Stimulated activated CD8-positive, alpha-beta memory T cell treated with anti-CD3 and anti-CD28 coated beads, Interleukin-4, amount 100 ng/mL, for 24 hours (primary cell): ENCODE data around the gene LHX4.

Experiments used
- DNase-seq: peaks from one replicate; pipeline ENCODE4 v3.0.0-alpha.2; 2020; ENCODE audit warnings: low read depth

The LHX4 gene

DNA sequence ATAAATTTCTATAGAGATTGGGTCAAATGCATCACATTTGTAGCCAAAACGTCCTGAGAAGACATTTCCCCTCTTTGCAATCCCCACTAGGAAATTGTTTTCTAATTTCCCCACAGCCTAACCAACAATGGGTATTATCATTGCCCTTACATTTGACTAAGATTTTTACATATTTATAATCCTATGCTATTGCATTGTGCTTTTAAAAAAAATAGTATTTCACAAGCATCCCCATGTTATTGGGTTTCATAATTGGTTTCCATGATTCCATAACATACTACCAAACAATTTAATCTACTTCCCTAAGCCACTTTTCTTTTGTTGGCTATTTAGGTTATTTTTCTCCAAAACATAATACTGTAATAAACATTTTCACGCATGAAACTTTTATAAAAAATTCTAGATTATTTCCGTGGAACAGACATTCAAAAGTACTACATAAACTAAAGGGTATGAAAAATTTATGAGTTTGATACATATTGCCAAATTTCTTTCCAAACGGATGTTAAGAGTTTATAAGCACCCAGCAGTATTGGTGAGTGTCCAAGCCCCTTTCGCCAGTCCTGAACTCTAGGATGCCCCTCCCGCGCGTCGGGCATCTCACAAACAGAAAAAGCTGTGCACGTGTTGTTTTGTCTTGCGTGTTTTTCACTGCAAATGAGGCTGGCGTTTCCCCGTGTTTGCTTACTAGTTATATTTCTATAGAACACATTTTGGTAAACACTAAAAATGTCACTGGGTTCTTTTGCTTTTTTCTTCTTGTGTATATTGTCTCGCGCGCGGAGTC is 2.0 kb upstream of the LHX4 start:
- no peak for DNase-seq

DNA sequence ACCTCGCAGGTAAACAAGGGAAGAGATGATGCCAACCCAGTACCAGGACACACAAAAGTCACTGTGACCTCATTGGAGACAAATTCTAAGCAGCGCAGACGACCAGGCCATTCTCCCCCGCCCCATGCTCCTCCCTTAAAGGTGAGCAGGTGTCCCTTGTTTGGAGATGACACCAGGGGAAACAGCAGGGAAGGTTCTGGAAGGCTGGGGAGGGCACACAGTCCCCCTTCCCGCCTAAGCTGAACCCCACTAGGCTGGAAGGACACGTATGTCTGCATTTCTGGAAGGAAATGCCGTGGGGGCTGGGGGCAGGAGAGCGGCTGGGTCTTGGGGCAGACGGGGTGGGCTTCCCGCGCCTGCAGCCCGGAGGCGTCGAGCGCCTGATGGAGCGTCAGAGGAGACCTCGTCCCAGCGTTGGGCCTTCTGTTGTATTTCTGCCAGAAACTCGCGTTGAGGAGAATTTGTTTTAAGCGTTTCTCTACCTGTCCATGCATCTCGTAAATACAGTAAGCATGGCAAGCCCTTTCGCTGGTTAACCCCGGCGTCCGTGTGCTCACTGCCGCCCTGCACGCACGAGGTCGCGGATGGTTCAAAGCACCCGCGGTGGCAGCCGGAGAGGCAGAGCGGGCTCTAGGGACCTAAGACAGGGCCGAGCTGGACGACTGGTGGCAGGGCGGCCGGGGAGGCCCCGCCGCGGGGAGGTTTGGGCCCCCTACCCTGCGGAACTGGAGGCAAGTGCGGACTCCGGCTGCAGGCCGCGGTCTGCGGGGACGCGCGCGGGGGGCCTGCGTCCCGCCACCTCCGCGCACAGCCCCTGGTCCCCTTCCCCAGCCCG is 1.2 kb upstream of the LHX4 start:
- DNase-seq: no peak

DNA sequence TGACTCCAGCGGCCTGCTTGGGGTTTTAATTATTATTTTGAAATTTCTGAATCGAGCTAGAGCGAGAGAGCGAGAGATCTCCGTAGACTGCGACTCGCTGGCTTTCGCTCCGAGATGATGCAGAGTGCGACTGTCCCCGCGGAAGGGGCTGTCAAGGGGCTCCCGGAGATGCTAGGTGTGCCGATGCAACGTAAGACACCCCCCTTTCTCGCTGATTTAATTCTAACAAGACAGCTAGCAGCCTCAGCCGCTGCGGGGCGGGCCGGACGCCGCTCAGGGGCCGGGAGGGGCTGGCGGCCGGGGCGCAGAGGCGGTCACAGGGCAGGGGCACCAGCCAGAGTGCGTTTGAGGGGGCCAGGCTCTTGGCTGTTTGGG is 339 bp downstream of the LHX4 start:
- DNase-seq: no peak

DNA sequence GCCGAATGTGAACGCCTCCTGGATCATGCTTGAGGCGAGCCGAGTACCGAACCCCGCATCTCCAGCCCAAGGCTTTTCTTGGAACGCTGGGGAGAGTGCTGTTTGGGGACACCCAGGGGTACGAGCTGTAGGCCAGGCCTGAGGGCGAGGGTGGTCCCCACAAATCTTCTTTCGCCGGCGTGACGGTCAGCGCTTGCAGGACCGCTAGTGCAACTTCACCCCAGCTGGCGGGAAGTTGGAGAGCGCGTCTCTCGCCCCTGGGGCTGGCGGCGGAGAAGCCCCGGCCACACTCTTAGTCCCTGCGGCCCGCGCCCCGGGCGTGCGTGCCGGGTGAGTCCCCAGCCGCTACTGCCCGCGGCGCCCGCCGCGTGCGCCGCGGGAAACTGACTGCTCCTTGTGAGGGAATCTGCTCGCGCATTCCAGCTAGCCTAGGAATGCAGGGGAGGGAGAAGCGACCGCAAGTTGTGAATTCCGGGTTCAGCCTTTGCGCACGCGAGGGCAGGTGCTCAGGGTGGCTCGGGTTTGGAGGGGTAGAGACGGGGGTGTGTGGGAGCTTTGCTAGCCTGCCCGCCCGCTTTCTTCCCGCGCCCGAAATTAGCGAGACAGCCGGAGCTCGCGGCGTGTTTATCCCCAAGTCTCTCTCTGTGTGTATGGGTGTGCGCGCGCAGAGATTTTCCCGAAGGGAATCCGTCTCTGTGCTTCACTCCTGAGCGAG is 884 bp downstream of the LHX4 start:
- no peak for DNase-seq

DNA sequence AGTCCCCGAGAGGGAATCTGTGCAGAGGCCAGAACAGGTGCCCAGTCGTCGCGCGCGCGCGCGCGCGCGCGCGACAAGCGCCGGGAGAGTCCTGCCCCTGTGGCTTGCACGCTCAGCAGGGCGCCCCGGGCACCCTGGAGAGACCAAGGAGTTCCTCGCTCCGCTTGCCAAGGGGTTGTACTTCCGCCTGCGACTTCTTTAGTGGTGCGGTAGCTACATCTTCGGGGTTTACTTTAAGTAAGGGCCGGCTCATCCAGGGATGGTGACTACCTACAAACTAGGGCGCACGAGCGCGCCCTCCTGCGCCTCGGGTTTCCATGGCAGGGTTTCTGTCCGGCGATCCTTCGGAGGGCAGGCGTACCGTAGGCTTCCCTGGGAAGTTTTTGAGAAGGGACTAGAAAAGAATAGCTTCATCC is 1.4 kb downstream of the LHX4 start:
- no peak for DNase-seq

DNA sequence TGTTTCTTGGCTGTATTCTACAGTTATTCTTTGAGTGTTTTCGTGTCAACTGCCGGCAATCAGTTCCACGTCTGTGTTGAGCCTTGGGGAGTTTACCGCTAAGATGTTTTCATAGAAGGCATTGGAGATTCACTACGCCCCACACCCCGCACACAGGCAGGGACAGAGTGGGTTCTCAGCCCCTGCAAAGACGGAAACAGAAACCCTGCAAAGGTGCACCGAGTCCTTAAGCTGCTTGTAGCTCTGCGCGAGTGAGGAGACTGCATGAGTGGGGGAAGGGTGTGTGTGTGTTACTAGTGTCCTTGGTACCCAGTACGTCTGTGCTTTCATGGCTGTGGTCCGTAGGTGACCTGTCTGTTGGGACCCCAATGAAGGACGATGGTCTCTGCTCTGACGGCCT is 1.9 kb downstream of the LHX4 start:
- no peak for DNase-seq

DNA sequence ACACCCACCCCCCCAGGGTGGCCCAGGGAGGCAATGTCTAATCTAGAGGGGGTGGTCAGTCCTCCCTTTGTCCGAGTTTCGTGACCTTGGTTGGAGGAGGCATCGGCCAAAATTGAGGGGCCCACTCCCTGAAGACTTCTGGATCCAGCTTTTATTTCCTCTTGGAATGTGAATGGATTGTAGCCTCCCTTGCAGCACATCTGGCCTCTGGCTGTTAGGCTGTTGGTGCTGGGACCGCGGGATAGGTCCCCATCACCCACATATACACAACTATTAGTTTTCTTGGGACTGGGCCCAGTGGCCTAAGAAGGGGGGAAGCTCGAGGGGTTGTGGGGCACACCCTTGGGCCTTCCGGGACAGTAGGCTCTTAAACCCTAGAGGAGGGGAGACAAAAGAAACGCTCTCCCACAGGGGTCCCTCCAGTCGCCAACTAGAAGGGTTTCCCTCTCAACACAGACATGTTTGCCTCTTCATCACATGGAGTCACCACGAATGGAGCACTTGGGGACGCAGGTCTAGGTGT is 2.5 kb downstream of the LHX4 start:
- no peak for DNase-seq

DNA sequence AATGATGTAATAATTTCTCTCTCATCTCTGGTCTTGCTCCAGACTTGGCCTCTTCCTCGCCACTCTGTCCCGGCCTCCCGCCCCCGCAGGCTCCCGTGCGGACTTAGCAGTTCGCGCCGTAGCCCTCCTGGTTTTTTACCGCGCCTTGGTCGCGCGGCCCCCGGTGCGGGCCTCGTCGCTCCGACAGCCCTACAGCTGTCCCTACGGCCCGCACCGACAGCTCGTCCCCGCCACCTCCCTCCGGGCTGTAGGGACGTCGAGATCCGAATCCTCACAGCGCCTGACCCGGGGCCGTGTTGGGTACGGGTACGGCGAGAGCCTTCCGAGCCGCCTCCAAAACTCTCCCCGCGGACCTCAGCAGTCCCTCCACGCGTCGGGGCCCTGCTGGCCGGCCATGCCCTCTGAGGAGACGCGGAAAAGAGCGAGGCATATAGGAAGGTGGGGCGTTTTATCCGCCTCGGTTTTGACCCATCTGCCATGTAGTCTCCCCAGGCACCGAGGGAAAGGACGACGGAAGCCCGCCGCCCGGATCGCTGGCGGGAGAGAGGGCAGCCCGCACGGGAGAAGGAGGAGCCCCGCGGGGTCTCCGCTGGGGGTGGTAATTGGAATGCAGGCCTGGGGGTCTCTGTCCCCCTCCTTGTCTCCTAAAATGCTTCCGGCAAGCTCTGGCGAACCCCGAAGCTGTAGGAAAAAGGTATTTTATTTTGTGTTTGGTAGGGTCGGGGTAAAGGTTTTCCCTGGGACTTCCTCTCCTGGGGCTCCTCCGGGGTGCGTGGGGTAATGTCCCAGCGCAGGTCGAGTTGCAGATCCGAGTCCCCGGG is 3.3 kb downstream of the LHX4 start:
- no peak for DNase-seq

DNA sequence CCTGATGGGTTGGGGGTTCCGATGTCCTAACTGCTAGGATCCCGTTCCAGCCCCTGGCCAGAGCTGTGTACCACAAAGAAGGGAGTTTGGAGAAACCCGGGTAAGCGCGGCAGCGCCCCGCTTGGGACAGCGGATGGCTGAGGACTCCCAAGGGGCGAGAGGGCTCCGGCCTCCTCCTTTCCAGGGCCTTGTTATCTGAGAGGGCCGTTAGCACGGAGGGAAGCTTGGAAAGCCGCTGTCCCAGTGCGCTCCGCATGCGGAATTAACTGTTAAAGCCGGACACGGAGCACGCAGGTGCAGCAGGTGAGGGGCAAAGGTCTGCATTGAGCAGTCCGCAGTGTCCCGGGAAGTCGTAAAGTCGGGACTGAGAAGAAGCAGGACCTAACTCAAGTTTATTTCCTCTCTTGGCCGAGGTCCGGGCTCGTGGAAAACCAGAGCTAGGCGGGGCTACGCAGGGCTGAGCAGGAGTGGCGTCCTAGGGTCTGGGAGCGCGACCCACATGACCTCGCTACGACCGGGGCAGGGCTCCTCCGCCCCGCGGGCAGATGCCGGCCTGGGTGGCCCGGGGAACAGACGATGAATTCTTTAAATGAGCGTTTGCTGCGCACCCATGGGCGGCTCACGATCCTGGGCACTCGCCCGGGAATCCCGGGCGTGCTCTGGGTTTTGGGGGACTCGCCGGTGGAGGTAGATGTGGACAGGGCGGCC is 4.5 kb downstream of the LHX4 start:
- DNase-seq: no peak

DNA sequence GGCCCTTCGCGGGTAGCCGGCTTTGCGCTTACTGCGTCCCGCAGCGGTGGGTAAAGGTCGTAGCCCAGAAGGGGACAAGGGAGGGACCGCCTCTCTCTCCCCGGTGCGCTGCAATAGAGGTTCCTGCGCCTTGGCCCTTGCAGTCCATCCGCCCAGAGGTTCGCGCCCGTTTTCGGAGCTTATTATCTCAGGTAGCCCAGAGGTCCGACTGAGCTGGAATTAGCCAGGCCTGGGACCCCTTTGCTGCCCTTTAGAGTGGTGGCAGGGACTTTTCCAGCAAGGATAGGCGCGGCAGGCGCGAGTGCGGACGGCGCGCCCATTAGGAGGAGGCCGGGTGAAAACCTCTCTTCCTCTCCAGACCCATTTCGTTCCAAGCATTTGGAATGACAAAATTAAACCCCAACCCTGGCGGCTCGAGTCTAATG is 5.0 kb downstream of the LHX4 start:
- no peak for DNase-seq

DNA sequence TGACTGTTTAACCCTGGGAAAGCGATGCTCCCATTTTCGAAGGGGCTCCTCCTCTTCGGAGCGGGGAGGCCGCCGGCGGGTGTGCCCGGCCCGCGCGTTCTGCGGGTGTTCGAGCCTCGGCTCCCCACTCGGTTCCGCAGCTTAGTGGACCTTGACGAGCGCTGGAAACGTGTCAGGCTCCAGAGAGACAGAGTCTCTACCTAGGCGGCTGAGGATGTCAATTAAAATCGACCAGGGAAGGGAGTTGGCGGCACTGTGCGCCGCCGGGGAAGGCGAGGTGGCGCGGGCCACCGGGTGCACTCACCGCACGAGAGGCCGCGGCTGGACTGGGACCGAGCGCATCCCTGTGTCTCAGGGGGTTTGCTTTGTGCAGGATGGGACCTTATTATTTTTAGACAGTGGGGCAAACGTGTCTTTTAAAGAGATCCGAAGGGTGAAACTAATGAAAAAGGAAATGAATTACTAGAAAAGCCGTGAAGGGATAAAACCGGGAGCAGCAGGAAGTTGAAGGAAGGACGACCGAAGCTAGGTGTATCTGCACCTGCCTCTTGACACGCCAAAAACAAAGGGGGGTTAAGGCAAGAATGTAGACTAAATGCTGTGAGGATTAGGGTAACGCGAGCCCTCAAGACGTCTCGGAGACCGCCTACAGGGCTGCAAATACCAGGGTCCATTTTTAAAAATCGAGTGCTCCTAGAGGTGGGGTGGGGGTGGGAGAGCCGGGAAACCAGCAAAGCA is 5.6 kb downstream of the LHX4 start:
- DNase-seq: no peak

DNA sequence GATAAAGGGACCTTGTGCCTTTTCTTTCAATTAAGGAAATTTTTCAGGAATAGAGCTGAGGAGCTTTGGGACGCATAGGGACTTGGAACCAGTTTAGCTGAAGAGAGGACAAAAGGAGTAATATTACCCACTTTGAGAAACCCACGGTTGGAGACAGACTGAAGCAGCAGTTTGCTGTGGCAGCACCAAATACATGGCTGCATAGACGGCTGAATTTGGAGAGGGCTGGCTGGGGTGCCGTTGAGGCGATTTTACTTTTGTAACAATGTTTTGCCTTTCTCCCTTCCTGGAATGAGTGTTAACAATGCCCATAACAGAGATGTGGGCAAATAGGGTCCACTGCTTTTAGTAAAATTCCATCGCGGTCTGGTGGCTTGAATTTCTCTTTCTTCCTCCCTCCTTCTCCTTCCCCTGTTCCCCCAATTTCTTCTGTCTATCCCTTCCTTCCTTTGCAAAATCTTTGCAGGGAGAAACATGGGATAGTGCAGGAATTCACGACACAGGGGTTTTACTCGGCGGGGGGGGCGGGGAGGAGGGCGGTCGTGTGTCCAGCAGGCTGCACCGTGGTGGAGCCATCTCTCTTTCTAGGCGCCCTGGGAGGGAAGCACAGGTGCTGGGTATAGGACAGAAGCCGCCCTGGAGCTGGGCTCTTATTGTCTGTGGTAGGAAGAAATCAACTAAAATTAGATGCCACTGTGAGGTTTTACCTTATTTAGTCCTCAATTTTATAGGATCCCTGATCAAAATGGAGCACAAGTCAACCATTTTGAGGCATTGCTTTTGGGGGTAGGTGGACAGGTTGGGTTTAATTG is 6.8 kb downstream of the LHX4 start:
- DNase-seq: no peak

DNA sequence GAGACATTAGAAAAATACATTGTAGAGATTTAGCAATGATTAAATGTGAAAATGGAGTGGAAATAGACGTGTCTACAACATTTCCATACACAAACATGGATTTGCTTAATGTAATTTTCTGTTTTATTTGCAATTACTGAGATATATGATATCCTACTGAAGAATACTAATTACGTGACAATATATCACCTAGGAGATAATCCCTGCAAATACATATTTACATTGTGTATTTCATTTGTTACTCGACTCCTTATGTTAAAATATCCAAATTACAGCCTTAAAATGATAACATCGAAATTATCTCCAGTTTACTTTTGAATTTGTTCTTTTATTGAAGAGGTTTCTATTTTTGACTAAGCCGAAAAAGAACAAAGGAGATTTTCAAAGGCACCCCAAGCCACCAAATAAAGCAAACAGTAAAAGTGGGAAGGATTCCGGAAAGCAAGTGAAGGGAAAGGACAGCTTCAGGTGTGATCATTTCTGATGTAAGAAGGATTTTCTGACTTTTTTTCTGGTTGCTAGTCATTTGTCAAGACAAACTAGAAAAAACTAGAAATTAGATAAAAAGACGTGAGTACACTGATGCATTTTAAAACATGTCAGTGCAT is 7.9 kb downstream of the LHX4 start:
- no peak for DNase-seq

DNA sequence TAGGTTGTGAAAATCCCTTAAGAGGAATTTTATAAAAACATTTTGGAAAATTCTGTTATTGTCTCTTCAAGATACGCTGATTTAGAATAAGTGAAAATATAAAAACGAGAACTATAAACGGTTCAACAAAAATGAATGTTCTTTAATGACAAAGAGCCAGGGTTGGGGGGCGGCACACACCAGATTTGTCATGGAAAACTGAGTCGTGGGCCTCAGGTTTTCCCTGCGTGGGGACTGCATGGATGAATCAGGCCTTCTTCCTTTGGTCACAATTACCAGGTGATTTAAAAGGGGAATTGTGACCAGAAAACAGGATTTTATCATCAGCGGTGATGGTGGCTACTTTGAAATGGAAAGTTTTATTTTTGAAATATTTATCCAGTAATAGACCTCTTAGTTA is 8.6 kb downstream of the LHX4 start:
- DNase-seq: no peak

DNA sequence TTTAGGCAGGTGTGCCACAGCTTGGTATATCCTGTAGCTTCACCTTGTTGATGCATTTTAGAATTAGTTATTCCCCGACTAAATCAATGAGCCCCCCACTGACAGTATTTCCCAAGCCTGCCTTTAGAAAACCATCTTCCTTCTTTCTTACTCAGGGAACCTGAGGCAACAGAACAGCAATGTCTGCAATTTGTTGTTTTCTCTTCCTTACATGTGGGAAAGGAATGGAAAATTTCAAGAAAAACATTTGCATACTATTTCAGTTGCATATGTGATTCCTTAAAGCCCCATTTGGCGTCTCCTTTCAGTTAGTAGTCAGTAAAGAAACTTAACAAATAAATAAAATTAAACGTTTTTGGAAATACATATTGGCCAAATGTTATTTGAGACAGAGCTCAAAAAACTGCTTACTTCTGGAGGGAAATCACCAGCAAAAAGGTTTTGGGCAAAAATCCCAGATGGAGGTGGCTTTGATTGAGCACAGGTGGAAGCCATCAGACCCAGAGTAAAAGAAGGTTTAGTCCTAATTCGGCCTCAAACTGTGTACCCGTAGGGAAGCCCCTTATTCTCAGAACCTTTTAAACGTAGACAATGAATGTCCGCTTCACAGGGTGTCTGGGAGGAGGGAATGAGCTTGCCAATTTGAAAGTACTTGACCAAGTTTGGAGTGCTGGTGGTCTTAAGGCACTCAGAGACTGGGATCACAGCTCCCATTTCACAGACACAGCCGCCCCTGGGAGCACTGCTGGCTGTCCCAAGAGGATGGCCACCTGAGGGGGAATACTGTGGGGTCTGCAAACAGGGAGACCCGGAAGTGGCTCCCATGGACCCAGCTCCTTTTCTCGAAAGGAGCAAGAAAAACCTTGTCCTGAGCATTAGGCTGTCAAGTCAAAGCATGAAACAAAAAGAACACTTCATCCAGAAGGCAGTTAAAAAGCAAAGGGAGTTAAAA is 9.4 kb downstream of the LHX4 start:
- DNase-seq: no peak

DNA sequence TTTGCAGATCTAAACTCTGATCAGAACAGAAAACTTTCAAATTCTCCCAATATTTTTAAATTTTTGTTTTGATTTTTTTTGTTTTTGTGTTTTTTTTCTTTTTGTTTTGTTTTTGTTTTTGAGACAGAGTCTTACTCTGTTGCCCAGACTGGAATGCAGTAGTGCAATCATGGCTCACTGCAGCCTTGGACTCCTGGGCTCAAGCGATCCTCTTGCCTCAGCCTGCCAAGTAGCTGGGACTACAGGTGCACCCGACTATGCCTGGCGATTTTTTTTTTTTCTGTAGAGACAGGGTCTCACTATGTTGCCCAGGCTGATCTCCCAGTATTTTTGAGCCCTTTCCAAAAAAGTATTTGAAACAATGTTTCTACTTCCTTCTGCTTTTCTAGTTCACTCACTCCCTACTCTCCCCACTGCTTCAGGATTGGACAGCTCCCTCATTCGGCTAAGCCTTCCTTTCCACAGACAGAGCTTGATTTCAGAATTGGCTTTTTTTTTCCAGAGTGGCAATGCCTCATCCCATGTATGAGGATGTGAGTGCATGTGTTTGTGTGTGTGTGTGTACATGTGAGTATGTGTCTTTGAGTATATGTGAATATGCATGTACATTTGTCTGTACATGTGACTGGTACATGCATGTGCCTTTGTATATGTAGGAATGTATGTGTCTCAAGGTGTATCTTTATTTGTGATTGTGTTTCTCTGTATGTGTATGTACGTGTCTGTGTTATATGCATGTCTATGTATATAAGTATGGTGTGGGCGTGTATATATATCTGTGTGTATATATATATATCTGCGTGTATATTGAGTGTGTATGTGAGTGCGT is 11.9 kb downstream of the LHX4 start:
- DNase-seq: no peak
